Measurements from ENCODE around the gene COQ9.

The COQ9 gene

GRCh38 chr16:57473906-57474305, 26.6 kb downstream of the COQ9 start:
- DNase-seq: no peak

- no peak for DNase-seq
Observed at GRCh38 chr16:57474671-57475661, 27.7 kb downstream of the COQ9 start.

- peak; percentile 71 for DNase-seq
Observed at GRCh38 chr16:57475711-57476339, 28.5 kb downstream of the COQ9 start.

GRCh38 chr16:57476546-57477410, 29.5 kb downstream of the COQ9 start:
- DNase-seq: no peak

- no peak for DNase-seq
Observed at GRCh38 chr16:57477531-57478202, 30.4 kb downstream of the COQ9 start.

- DNase-seq: no peak
Observed at GRCh38 chr16:57478396-57479204, 31.3 kb downstream of the COQ9 start.

- no peak for DNase-seq
Observed at GRCh38 chr16:57479205-57479975, 32.1 kb downstream of the COQ9 start.

- DNase-seq: no peak
Observed at GRCh38 chr16:57479976-57480753, 32.9 kb downstream of the COQ9 start.

GRCh38 chr16:57480754-57481230, 33.5 kb downstream of the COQ9 start:
- DNase-seq: no peak

- no peak for DNase-seq
Observed at GRCh38 chr16:57481421-57481820, 34.1 kb downstream of the COQ9 start.

- DNase-seq: no peak
Observed at GRCh38 chr16:57482845-57483545, 35.7 kb downstream of the COQ9 start.

- DNase-seq: no peak
Observed at GRCh38 chr16:57483725-57484514, 36.6 kb downstream of the COQ9 start.

GRCh38 chr16:57484515-57485005, 37.3 kb downstream of the COQ9 start:
- DNase-seq: no peak

- DNase-seq: no peak
Observed at GRCh38 chr16:57485091-57485915, 38.0 kb downstream of the COQ9 start.

GRCh38 chr16:57485916-57486857, 38.9 kb downstream of the COQ9 start, which contains the start of gene DOK4:
Gene DOK4 (minus strand): TSS chr16:57486493. CDS start chr16:57479507, 6,986 bp downstream.
- peak; percentile 82 for DNase-seq

All from stimulated activated CD4-positive, alpha-beta T cell treated with anti-CD3 and anti-CD28 coated beads, Interleukin-4, amount 100 ng/mL, for 24 hours (primary cell).